OCI-LY3 (cell line): Measurements from ENCODE around the gene FRZB.

ENCODE experiments used
- EZH2phosphoT487 ChIP-seq: fragments of 200-600 bp; shearing (Covaris generic); IDR thresholded peaks from 2 replicates; pipeline ENCODE4 v1.6.1; 2018; ENCODE audit warnings: antibody characterized with exemption, mixed run types, low read depth
- TF ChIP-seq, protein P1 (sequence below): fragments of 200-600, 300-600 bp; sonication (generic); IDR thresholded peaks from 2 replicates; pipeline ENCODE4 v1.5.1; 2014; ENCODE audit warnings: antibody characterized with exemption, low read length, low read depth

DNA sequence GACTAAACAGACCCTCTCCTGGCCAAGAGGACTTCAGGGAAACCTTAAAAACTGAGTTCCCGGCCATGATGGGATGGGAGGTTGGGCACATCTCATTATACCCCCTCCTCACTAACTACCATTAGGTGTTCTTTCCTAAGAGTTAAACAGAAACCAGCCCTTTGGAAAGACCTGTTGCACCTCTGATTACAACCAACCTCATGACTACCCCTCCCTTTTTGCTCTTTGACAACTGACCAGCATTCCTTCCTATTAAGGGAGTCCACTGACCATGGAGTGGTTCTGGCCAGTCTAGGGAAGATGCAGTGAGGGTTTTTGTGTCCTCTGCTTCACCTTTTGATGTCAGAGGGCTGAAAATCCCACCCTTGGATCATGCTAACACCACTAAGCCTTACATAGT is 44.5 kb upstream of the FRZB start:
- TF ChIP-seq, protein P1, sequence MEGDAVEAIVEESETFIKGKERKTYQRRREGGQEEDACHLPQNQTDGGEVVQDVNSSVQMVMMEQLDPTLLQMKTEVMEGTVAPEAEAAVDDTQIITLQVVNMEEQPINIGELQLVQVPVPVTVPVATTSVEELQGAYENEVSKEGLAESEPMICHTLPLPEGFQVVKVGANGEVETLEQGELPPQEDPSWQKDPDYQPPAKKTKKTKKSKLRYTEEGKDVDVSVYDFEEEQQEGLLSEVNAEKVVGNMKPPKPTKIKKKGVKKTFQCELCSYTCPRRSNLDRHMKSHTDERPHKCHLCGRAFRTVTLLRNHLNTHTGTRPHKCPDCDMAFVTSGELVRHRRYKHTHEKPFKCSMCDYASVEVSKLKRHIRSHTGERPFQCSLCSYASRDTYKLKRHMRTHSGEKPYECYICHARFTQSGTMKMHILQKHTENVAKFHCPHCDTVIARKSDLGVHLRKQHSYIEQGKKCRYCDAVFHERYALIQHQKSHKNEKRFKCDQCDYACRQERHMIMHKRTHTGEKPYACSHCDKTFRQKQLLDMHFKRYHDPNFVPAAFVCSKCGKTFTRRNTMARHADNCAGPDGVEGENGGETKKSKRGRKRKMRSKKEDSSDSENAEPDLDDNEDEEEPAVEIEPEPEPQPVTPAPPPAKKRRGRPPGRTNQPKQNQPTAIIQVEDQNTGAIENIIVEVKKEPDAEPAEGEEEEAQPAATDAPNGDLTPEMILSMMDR: no peak
- TF ChIP-seq EZH2phosphoT487: no peak
